Ectodermal cell (in vitro differentiated cells): ENCODE results near the gene IRF1.
A peak's percentile ranks its signal among the peaks of the same experiment; 100 is the strongest.

Experiments used
- H3K27ac ChIP-seq: 2 replicates; pipeline ENCODE4 v1.7.0; 2013; ENCODE audit warnings: mild to moderate bottlenecking, low read depth, low read length; ENCODE audit not compliant: insufficient read depth, poor library complexity, severe bottlenecking
- H3K27me3 ChIP-seq: 2 replicates; pipeline ENCODE4 v1.7.0; 2013; ENCODE audit warnings: mild to moderate bottlenecking, low read length; ENCODE audit not compliant: insufficient read depth, control insufficient read depth, poor library complexity, severe bottlenecking
- H3K36me3 ChIP-seq: one replicate; pipeline ENCODE4 v1.7.0; 2013; ENCODE audit warnings: low read length; ENCODE audit not compliant: control insufficient read depth, insufficient read depth
- H3K4me1 ChIP-seq: one replicate; pipeline ENCODE4 v1.7.0; 2013; ENCODE audit warnings: low read length; ENCODE audit not compliant: control insufficient read depth, insufficient read depth
- H3K4me3 ChIP-seq: 2 replicates; pipeline ENCODE4 v1.7.0; 2013; ENCODE audit warnings: low read depth, low read length, control low read depth; ENCODE audit not compliant: insufficient read depth
- H3K9me3 ChIP-seq: 2 replicates; pipeline ENCODE4 v1.7.0; 2013; ENCODE audit warnings: mild to moderate bottlenecking, low read length, moderate library complexity; ENCODE audit not compliant: control insufficient read depth
- WGBS, 2 experiments: methylation state at CpG; one replicate each; pipeline ENCODE4 v1.1.7; 2013; ENCODE audit warnings: missing lambda C conversion rate in 2 of 2; 5-methylcytosine and 5-hydroxymethylcytosine counted together

IRF1 gene

DNA sequence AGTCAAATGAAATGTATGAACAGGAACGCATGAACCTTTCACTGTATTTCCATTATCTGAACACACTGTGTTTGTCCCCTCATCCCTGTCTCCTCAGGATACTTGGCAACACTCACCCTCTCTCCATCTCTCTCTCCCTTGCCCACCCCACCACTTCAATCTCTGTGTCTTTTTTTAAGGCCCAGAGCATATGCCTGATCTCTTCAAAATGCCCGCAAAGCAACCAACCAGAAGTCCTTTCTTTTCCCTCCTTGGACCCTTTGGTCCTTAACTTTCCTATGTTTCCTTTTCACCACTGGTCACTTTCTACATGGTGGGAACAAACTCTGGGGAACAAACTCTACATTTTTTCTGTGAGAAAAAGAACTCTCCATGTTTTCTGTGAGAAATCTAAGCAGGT lies 3.2 kb upstream of the IRF1 start:
- Histone ChIP-seq H3K4me1 (peaks cover 7% of the 10 kb centered on the region), H3K4me3 (no peak overlapping the region), H3K36me3 (no peaks in the 10 kb centered on the region), H3K9me3 (no peaks in the 10 kb centered on the region), H3K27ac (no peak overlapping the region), H3K27me3 (peaks cover 61% of the 10 kb centered on the region)
- 90 to 94% methylated on average over 2 of the region's 2 CpGs for WGBS, 2 experiments

DNA sequence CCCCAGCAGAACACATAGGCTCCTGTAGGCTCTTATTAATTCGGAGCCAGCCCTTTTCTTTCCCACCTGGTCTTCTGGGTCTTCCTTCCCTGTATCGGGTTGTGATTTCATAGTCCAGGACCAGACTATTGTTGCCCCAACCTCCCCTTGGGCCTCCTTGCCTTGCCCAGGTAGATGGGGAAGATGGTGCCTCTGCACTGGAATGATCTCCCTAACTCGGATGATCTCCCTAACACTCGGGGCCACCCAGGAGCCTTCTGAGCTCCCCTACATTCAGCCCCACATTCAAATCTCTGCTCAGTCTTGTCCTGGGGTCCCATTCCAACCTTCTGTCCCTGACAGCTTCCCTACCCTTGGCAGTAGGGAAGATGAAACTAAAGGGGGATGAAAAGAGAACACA lies 2.7 kb upstream of the IRF1 start:
- no peak overlapping the region for H3K27ac ChIP-seq
- H3K36me3 ChIP-seq = no peaks in the 10 kb centered on the region
- 87 to 89% methylated on average over 4 of the region's 4 CpGs for WGBS, 2 experiments
- H3K27me3 ChIP-seq = peaks cover 62% of the 10 kb centered on the region
- H3K9me3 ChIP-seq = no peaks in the 10 kb centered on the region
- peaks cover 7% of the 10 kb centered on the region for H3K4me1 ChIP-seq
- no peak overlapping the region for H3K4me3 ChIP-seq

- no peaks in the 10 kb centered on the region for H3K36me3 ChIP-seq
- H3K4me1 ChIP-seq = peaks cover 7% of the 10 kb centered on the region
- peaks cover 61% of the 10 kb centered on the region for H3K27me3 ChIP-seq
- no peak overlapping the region for H3K27ac ChIP-seq
- 83 to 90% methylated on average over 1 to 2 of the region's 3 CpGs for WGBS, 2 experiments
- H3K4me3 ChIP-seq = no peak overlapping the region
- no peaks in the 10 kb centered on the region for H3K9me3 ChIP-seq
Observed at GRCh38 chr5:132492386-132493125, 2.0 kb upstream of the IRF1 start.

GRCh38 chr5:132491368-132492364 lies 1.1 kb upstream of the IRF1 start:
- peak overlapping the region; percentile 57 for H3K4me3 ChIP-seq
- H3K9me3 ChIP-seq = no peaks in the 10 kb centered on the region
- peaks cover 54% of the 10 kb centered on the region for H3K27me3 ChIP-seq
- H3K36me3 ChIP-seq = no peaks in the 10 kb centered on the region
- peaks cover 7% of the 10 kb centered on the region for H3K4me1 ChIP-seq
- 66 to 69% methylated on average over 21 to 22 of the region's 22 CpGs for WGBS, 2 experiments
- H3K27ac ChIP-seq = no peak overlapping the region

- Histone ChIP-seq H3K27me3 (peaks cover 54% of the 10 kb centered on the region), H3K4me3 (peak overlapping the region; percentile 57), H3K27ac (no peak overlapping the region), H3K9me3 (no peaks in the 10 kb centered on the region), H3K4me1 (peaks cover 7% of the 10 kb centered on the region), H3K36me3 (no peaks in the 10 kb centered on the region)
- WGBS, 2 experiments = 1 to 2% methylated on average over 65 of the region's 65 CpGs
Observed at GRCh38 chr5:132489871-132490483, 596 bp downstream of the IRF1 start.

DNA sequence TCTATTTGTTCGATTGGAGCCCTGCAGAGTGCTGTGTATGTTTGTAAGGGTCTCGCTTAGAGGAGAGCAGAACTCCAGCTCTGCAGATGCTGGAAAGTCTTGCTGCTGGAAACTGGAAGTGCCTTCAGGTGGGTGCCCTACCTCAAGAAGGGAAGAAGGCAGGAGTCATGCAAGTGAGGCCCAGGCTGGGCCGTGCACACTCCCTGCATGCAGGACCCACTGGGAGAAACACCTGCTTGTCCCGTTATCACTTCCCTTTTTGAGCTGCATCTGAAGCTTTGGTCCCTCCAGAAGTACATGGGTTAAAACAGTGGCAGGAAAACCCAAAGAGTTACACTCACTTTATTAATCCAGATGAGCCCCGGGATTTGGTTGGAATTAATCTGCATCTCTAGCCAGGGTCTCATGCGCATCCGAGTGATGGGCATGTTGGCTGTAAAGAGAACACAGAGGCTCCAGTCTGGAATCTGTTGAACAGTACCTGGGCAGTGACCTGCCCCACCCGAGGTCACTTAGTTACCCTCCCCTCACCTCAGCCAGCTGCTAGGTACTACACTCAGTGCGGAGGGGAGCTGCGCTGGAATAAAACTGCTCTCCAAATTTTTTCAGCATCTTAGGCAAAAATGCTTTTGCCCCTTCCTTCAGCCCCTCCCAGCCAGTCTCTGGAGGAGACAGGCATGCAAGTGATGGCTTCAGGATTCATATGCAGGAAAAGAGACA lies 1.4 kb downstream of the IRF1 start:
- Histone ChIP-seq H3K36me3 (no peaks in the 10 kb centered on the region), H3K9me3 (no peaks in the 10 kb centered on the region), H3K4me3 (peak overlapping the region; percentile 57), H3K4me1 (peaks cover 7% of the 10 kb centered on the region), H3K27ac (no peak overlapping the region), H3K27me3 (peaks cover 49% of the 10 kb centered on the region)
- WGBS, 2 experiments = 83% methylated on average over 10 of the region's 10 CpGs

DNA sequence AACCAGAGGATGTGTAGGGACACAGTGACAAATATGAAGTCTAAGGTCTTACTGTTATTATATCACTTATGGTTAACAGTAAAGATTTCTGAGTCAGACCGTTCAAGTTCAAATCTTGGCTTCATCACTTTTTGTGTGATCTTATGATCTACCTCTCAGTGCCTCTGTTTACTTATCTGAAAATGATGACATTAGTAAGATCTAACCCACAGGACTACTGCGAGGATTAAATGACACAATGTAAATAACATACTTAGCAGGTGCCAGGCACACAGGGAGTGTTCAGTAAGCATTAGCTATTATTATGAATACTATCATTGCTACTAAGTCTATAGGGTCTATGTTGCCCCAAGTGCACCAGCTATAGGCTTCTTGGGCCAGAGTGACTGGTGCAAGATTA lies 2.0 kb downstream of the IRF1 start:
- H3K4me1 ChIP-seq = peaks cover 7% of the 10 kb centered on the region
- H3K4me3 ChIP-seq = no peak overlapping the region
- H3K27me3 ChIP-seq = peaks cover 42% of the 10 kb centered on the region

DNA sequence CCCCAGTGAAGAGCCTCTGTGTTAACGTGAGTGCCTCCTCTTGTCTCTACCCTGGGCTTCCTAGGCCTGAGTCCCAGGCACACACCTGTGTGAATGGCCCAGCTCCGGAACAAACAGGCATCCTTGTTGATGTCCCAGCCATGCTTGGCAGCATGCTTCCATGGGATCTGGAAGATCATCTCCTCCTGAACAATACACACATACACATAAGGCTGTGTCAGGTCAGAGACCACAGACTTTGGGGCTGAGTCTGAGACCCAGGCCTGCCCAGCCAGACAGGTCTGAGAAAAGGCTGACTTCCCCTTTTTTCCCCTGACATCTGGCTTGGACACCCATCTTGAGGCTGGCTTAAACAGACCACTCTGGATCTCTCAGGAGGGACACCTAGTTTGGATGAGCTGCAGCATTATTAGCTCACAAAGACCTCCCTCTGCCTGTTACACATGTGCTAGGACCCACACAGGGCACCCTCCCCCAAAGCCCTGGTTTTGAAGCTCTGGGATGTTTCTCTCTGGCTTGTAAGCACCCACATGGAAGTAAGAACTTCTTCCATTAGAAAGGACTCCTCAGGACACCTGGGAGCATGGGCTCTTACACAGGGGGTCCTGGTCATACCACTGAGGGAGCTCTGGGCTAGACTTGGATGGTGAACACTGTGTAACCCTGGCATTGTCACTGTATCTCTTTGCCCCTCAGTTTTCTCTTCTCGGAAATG lies 2.6 kb downstream of the IRF1 start:
- H3K9me3 ChIP-seq = no peaks in the 10 kb centered on the region
- no peak overlapping the region for H3K27ac ChIP-seq
- peaks cover 7% of the 10 kb centered on the region for H3K4me1 ChIP-seq
- no peak overlapping the region for H3K4me3 ChIP-seq
- peaks cover 36% of the 10 kb centered on the region for H3K27me3 ChIP-seq
- 88 to 91% methylated on average over 3 of the region's 3 CpGs for WGBS, 2 experiments
- H3K36me3 ChIP-seq = no peaks in the 10 kb centered on the region

More for the DNA sequence above, 2.0 kb downstream of the IRF1 start:
- H3K27ac ChIP-seq = no peak overlapping the region
- 95 to 97% methylated on average over 2 of the region's 2 CpGs for WGBS, 2 experiments
- no peaks in the 10 kb centered on the region for H3K9me3 ChIP-seq
- no peaks in the 10 kb centered on the region for H3K36me3 ChIP-seq

- Histone ChIP-seq H3K27ac (no peak overlapping the region), H3K9me3 (no peaks in the 10 kb centered on the region), H3K4me1 (peaks cover 7% of the 10 kb centered on the region), H3K27me3 (peaks cover 27% of the 10 kb centered on the region), H3K4me3 (no peak overlapping the region), H3K36me3 (no peaks in the 10 kb centered on the region)
- WGBS, 2 experiments = 90 to 94% methylated on average over 4 of the region's 4 CpGs
Observed at GRCh38 chr5:132487095-132487428, 3.5 kb downstream of the IRF1 start.
